H1 (cell line): ENCODE results near the gene POTEG.
"Not testable (repeated sequence)": the region's sequence is repeated elsewhere in the genome, so short reads cannot be mapped to it uniquely, and the experiment has no call there.

Source experiments
- BACH1 ChIP-seq: IDR thresholded peaks from 2 replicates; pipeline ENCODE4 v1.6.1; 2012; ENCODE audit warnings: low read length, improper control_type of control experiment
- EP300 ChIP-seq, 2 experiments: IDR thresholded peaks; 1 replicate in 1 of 2; 2 replicates in 1 of 2; pipeline ENCODE4 v1.6.1; 2011 to 2012; ENCODE audit warnings: low read depth in 2 of 2, low read length in 2 of 2, mild to moderate bottlenecking in 2 of 2, borderline replicate concordance in 1 of 2, inconsistent platforms in 1 of 2, moderate library complexity in 1 of 2
- NANOG ChIP-seq: IDR thresholded peaks from 2 replicates; pipeline ENCODE4 v1.6.1; 2011; ENCODE audit warnings: low read length, low read depth, mild to moderate bottlenecking, inconsistent platforms; ENCODE audit not compliant: insufficient read depth, poor library complexity, severe bottlenecking
- NRF1 ChIP-seq: IDR thresholded peaks from 2 replicates; pipeline ENCODE4 v1.6.1; 2011; ENCODE audit warnings: mild to moderate bottlenecking, low read depth, low read length, improper control_type of control experiment
- POLR2A ChIP-seq, 2 experiments: IDR thresholded peaks; 1 replicate in 1 of 2; 2 replicates in 1 of 2; pipeline ENCODE4 v1.6.1; 2011; ENCODE audit warnings: low read depth in 2 of 2, low read length in 2 of 2, mild to moderate bottlenecking in 2 of 2; ENCODE audit errors: control extremely low read depth in 1 of 2
- POLR2AphosphoS5 ChIP-seq: IDR thresholded peaks from 2 replicates; pipeline ENCODE4 v1.6.1; 2011; ENCODE audit warnings: low read depth, low read length
- SAP30 ChIP-seq: fragments of 300-600 bp; sonication (generic); IDR thresholded peaks from 2 replicates; pipeline ENCODE4 v1.7.1; 2012; ENCODE audit warnings: low read length, moderate library complexity, mild to moderate bottlenecking, inconsistent platforms; ENCODE audit not compliant: insufficient read depth, insufficient replicate concordance
- SP4 ChIP-seq: IDR thresholded peaks from 2 replicates; pipeline ENCODE4 v1.6.1; 2012; ENCODE audit warnings: low read length, inconsistent platforms
- SRF ChIP-seq: IDR thresholded peaks from 2 replicates; pipeline ENCODE4 v1.6.1; 2011; ENCODE audit warnings: mild to moderate bottlenecking, low read depth, low read length, moderate library complexity
- TF ChIP-seq, protein P1 (sequence below), 3 experiments: IDR thresholded peaks; 1 replicate in 2 of 3; 2 replicates in 1 of 3; pipeline versions ENCODE4 v1.5.1 to v1.6.1; 2011; ENCODE audit warnings: low read length in 3 of 3, mild to moderate bottlenecking in 3 of 3, inconsistent platforms in 2 of 3, low read depth in 1 of 3, moderate library complexity in 1 of 3; ENCODE audit not compliant: insufficient read depth in 1 of 3; ENCODE audit errors: control extremely low read depth in 1 of 3
- TF ChIP-seq, protein P2 (sequence below): IDR thresholded peaks from 2 replicates; pipeline ENCODE4 v1.6.1; 2011; ENCODE audit warnings: low read depth, mild to moderate bottlenecking, low read length; ENCODE audit not compliant: insufficient read depth

DNA sequence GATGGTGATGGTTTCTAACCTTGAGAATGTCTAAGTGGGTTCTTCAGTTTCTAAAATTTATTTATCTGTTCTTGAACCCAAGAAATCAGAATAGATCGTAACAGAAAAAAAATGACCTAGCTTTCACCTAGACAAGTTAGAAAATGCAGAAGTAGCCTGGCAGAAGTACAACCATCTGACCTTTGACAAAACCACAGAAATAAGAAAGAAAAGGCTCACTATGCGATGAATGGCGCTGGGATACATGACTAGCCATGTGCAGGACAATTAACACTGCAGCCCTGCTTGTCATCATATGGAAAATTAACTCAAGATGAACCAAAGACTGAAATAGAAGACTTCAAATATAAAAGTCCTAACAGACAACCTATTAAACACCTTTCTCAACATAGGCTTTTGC is 5.7 kb upstream of the POTEG start:
- TF ChIP-seq SP4; SAP30; POLR2A (IDR thresholded peaks at IDR 0.05; ENCODE audit: control extremely low read depth in 1 of 2, low read depth in 2 of 2, low read length in 2 of 2); NRF1; EP300 (IDR thresholded peaks at IDR 0.05; ENCODE audit: borderline replicate concordance in 1 of 2, low read depth in 2 of 2, low read length in 2 of 2); SRF; NANOG; POLR2AphosphoS5; BACH1: not testable (repeated sequence)
- TF ChIP-seq, protein P1, sequence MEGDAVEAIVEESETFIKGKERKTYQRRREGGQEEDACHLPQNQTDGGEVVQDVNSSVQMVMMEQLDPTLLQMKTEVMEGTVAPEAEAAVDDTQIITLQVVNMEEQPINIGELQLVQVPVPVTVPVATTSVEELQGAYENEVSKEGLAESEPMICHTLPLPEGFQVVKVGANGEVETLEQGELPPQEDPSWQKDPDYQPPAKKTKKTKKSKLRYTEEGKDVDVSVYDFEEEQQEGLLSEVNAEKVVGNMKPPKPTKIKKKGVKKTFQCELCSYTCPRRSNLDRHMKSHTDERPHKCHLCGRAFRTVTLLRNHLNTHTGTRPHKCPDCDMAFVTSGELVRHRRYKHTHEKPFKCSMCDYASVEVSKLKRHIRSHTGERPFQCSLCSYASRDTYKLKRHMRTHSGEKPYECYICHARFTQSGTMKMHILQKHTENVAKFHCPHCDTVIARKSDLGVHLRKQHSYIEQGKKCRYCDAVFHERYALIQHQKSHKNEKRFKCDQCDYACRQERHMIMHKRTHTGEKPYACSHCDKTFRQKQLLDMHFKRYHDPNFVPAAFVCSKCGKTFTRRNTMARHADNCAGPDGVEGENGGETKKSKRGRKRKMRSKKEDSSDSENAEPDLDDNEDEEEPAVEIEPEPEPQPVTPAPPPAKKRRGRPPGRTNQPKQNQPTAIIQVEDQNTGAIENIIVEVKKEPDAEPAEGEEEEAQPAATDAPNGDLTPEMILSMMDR (IDR thresholded peaks at IDR 0.05; ENCODE audit: control extremely low read depth in 1 of 3, insufficient read depth in 1 of 3, low read depth in 1 of 3, low read length in 3 of 3): not testable (repeated sequence)
- TF ChIP-seq, protein P2, sequence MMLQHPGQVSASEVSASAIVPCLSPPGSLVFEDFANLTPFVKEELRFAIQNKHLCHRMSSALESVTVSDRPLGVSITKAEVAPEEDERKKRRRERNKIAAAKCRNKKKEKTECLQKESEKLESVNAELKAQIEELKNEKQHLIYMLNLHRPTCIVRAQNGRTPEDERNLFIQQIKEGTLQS: not testable (repeated sequence)
